Liver (tissue), 9 donors: ENCODE results near the gene JCAD. TPM values are rescaled to one million over a fixed set of nuclear protein-coding genes. Genes with fewer than 3 reads are reported as not detected.

ENCODE experiments used
- DNase-seq: peaks from one replicate; pipeline ENCODE4 v3.0.0-alpha.2; 2017; ENCODE audit warnings: low spot score
- H3K27ac ChIP-seq, 2 donors: one replicate each; pipeline ENCODE4 v1.7.0; 2013; ENCODE audit warnings: inconsistent platforms in 2 of 2, low read length in 2 of 2, control low read depth in 1 of 2, low read depth in 1 of 2, mild to moderate bottlenecking in 1 of 2
- H3K27me3 ChIP-seq, 4 donors: one replicate each; pipeline versions ENCODE4 v1.6.1 to v1.7.0; 2013; ENCODE audit warnings: low read length in 3 of 4, inconsistent platforms in 1 of 4, mild to moderate bottlenecking in 1 of 4, moderate library complexity in 1 of 4; ENCODE audit not compliant: control insufficient read depth in 4 of 4, insufficient read depth in 4 of 4
- H3K36me3 ChIP-seq, 4 donors: one replicate each; pipeline versions ENCODE4 v1.6.1 to v1.7.0; 2013; ENCODE audit warnings: low read length in 3 of 4, mild to moderate bottlenecking in 3 of 4, low read depth in 1 of 4, moderate library complexity in 1 of 4; ENCODE audit not compliant: control insufficient read depth in 4 of 4, insufficient read depth in 3 of 4
- H3K4me1 ChIP-seq, 4 donors: one replicate each; pipeline versions ENCODE4 v1.6.1 to v1.7.0; 2013; ENCODE audit warnings: low read length in 3 of 4, mild to moderate bottlenecking in 3 of 4, moderate library complexity in 1 of 4; ENCODE audit not compliant: control insufficient read depth in 4 of 4, insufficient read depth in 4 of 4
- H3K4me3 ChIP-seq, 3 donors: one replicate each; pipeline versions ENCODE4 v1.6.1 to v1.7.0; 2013; ENCODE audit warnings: low read length in 3 of 3, control low read depth in 1 of 3, low read depth in 1 of 3, mild to moderate bottlenecking in 1 of 3
- H3K9ac ChIP-seq, 2 donors: one replicate each; pipeline ENCODE4 v1.7.0; 2013; ENCODE audit warnings: low read length in 2 of 2, mild to moderate bottlenecking in 2 of 2, moderate library complexity in 2 of 2, control low read depth in 1 of 2, low read depth in 1 of 2
- H3K9me3 ChIP-seq, 4 donors: one replicate each; pipeline versions ENCODE4 v1.6.1 to v1.7.0; 2013; ENCODE audit warnings: low read length in 3 of 4; ENCODE audit not compliant: control insufficient read depth in 4 of 4
- EGR1 ChIP-seq, 2 donors: IDR thresholded peaks; 2 replicates each; pipeline ENCODE4 v1.6.1; 2016 to 2018; ENCODE audit warnings: antibody characterized with exemption in 2 of 2, low read depth in 2 of 2
- FOXA1 ChIP-seq: IDR thresholded peaks from 2 replicates; pipeline ENCODE4 v1.6.1; 2016; ENCODE audit warnings: antibody characterized with exemption
- FOXA2 ChIP-seq: IDR thresholded peaks from 2 replicates; pipeline ENCODE4 v1.6.1; 2016; ENCODE audit warnings: antibody characterized with exemption
- GABPA ChIP-seq, 2 donors: IDR thresholded peaks in 1 of 2; conservative IDR thresholded peaks in 1 of 2; 2 replicates each; pipeline ENCODE4 v1.6.1; 2016; ENCODE audit warnings: antibody characterized with exemption in 2 of 2, mild to moderate bottlenecking in 1 of 2, moderate library complexity in 1 of 2
- HNF4A ChIP-seq, 2 donors: conservative IDR thresholded peaks; 2 replicates each; pipeline ENCODE4 v1.6.1; 2016; ENCODE audit warnings: antibody characterized with exemption in 2 of 2, mild to moderate bottlenecking in 2 of 2
- HNF4G ChIP-seq: IDR thresholded peaks from 2 replicates; pipeline ENCODE4 v1.6.1; 2016; ENCODE audit warnings: antibody characterized with exemption
- JUND ChIP-seq, 2 donors: IDR thresholded peaks; 2 replicates each; pipeline ENCODE4 v1.6.1; 2016; ENCODE audit warnings: antibody characterized with exemption in 2 of 2
- NR2F2 ChIP-seq: IDR thresholded peaks from 2 replicates; pipeline ENCODE4 v1.6.1; 2016; ENCODE audit warnings: antibody characterized with exemption
- RAD21 ChIP-seq, 2 donors: IDR thresholded peaks; 2 replicates each; pipeline ENCODE4 v1.6.1; 2016; ENCODE audit warnings: antibody characterized with exemption in 2 of 2, mild to moderate bottlenecking in 2 of 2
- RXRA ChIP-seq, 2 donors: IDR thresholded peaks; 2 replicates each; pipeline ENCODE4 v1.6.1; 2017 to 2018; ENCODE audit warnings: antibody characterized with exemption in 2 of 2, mild to moderate bottlenecking in 1 of 2
- SP1 ChIP-seq: IDR thresholded peaks from 2 replicates; pipeline ENCODE4 v1.6.1; 2018; ENCODE audit warnings: antibody characterized with exemption, mild to moderate bottlenecking
- TAF1 ChIP-seq: conservative IDR thresholded peaks from 2 replicates; pipeline ENCODE4 v1.6.1; 2016; ENCODE audit warnings: antibody characterized with exemption, mild to moderate bottlenecking
- YY1 ChIP-seq: IDR thresholded peaks from 2 replicates; pipeline ENCODE4 v1.6.1; 2016; ENCODE audit warnings: antibody characterized with exemption, mild to moderate bottlenecking
- WGBS: extraction: QIAGEN DNeasy Blood & Tissue Kit; methylation state at CpG from one replicate; pipeline ENCODE4 v1.1.7; 2013; 5-methylcytosine and 5-hydroxymethylcytosine counted together
- polyA plus RNA-seq, 2 donors: library from polyadenylated mRNA; stranded (reverse) in 1 of 2; unstranded in 1 of 2; fragments of 200-250 nt in 1 of 2; fragments of >200 nt in 1 of 2; fragmentation: Nextera tagmentation in 1 of 2; extraction: Ambion mirVana in 1 of 2; gene quantifications; one replicate each; pipeline versions ENCODE4 v1.2.1 to v1.2.3, GENCODE V29; 2013 to 2015
- total RNA-seq, 2 donors: library from RNA; depleted of rRNA; stranded (reverse); fragments of >200 nt; gene quantifications; one replicate each; pipeline ENCODE4 v1.2.3, GENCODE V29; 2014
- TF ChIP-seq, protein P1 (sequence below): IDR thresholded peaks from 2 replicates; pipeline ENCODE4 v1.6.1; 2016; ENCODE audit warnings: antibody characterized with exemption
- TF ChIP-seq, protein P2 (sequence below): IDR thresholded peaks from 2 replicates; pipeline ENCODE4 v1.6.1; 2016; ENCODE audit warnings: antibody characterized with exemption, mild to moderate bottlenecking
- TF ChIP-seq, protein P3 (sequence below): fragments of 150-350 bp; IDR thresholded peaks from 2 replicates; pipeline ENCODE4 v1.5.1; 2017; ENCODE audit warnings: improper control_type of control experiment, low read depth, low read length; ENCODE audit not compliant: missing input control
- TF ChIP-seq, protein P4 (sequence below): IDR thresholded peaks from 2 replicates; pipeline ENCODE4 v1.6.1; 2016; ENCODE audit warnings: antibody characterized with exemption
- TF ChIP-seq, protein P5 (sequence below): IDR thresholded peaks from 2 replicates; pipeline ENCODE4 v1.6.1; 2016; ENCODE audit warnings: antibody characterized with exemption
- donor health status: healthy.
- donor health status: healthy.
- donor health status: healthy.
- donor health status: healthy.
- donor health status: healthy.

The JCAD gene
- total and polyA plus RNA-seq, 4 donors = 0.77 to 3.2 (median 1.1) TPM

DNA sequence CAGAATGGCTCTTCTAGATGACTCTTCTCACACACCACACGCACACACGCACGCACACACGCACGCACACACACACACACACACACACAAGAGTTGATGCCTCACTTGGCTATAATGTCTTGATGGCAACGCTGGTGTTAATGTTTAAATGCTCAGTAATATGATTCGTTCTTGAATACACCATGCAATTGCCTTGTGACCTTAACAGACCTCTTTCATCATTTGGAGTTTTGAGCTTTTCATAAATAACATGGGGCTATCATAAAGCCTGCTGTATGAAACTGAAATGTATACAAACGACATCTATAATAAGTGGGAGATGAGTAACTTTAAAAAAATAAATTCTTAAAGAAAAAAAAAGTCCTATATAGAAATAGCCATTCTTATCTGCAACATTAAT lies 8.2 kb downstream of the JCAD start:
- Histone ChIP-seq H3K27ac (no peak overlapping the region), H3K9me3 (no peaks in the 10 kb centered on the region), H3K27me3 (no peaks in the 10 kb centered on the region), H3K4me1 (no peaks in the 10 kb centered on the region), H3K4me3 (no peak overlapping the region), H3K9ac (no peak overlapping the region), H3K36me3 (no peaks in the 10 kb centered on the region)
- TF ChIP-seq, protein P1, sequence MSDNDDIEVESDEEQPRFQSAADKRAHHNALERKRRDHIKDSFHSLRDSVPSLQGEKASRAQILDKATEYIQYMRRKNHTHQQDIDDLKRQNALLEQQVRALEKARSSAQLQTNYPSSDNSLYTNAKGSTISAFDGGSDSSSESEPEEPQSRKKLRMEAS = no peak
- TF ChIP-seq GABPA (IDR thresholded peaks at IDR 0.05 in 1 of 2, conservative IDR thresholded peaks at IDR 0.05 in 1 of 2) = no peak
- TF ChIP-seq HNF4A (conservative IDR thresholded peaks at IDR 0.05) = no peak
- TF ChIP-seq FOXA2 = no peak
- no peak for TF ChIP-seq RXRA (IDR thresholded peaks at IDR 0.05)
- no peak for TF ChIP-seq YY1
- TF ChIP-seq NR2F2 = no peak
- no peak for TF ChIP-seq TAF1
- TF ChIP-seq SP1 = no peak
- TF ChIP-seq, protein P2, sequence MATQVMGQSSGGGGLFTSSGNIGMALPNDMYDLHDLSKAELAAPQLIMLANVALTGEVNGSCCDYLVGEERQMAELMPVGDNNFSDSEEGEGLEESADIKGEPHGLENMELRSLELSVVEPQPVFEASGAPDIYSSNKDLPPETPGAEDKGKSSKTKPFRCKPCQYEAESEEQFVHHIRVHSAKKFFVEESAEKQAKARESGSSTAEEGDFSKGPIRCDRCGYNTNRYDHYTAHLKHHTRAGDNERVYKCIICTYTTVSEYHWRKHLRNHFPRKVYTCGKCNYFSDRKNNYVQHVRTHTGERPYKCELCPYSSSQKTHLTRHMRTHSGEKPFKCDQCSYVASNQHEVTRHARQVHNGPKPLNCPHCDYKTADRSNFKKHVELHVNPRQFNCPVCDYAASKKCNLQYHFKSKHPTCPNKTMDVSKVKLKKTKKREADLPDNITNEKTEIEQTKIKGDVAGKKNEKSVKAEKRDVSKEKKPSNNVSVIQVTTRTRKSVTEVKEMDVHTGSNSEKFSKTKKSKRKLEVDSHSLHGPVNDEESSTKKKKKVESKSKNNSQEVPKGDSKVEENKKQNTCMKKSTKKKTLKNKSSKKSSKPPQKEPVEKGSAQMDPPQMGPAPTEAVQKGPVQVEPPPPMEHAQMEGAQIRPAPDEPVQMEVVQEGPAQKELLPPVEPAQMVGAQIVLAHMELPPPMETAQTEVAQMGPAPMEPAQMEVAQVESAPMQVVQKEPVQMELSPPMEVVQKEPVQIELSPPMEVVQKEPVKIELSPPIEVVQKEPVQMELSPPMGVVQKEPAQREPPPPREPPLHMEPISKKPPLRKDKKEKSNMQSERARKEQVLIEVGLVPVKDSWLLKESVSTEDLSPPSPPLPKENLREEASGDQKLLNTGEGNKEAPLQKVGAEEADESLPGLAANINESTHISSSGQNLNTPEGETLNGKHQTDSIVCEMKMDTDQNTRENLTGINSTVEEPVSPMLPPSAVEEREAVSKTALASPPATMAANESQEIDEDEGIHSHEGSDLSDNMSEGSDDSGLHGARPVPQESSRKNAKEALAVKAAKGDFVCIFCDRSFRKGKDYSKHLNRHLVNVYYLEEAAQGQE = no peak
- no peak for TF ChIP-seq FOXA1
- TF ChIP-seq, protein P3, sequence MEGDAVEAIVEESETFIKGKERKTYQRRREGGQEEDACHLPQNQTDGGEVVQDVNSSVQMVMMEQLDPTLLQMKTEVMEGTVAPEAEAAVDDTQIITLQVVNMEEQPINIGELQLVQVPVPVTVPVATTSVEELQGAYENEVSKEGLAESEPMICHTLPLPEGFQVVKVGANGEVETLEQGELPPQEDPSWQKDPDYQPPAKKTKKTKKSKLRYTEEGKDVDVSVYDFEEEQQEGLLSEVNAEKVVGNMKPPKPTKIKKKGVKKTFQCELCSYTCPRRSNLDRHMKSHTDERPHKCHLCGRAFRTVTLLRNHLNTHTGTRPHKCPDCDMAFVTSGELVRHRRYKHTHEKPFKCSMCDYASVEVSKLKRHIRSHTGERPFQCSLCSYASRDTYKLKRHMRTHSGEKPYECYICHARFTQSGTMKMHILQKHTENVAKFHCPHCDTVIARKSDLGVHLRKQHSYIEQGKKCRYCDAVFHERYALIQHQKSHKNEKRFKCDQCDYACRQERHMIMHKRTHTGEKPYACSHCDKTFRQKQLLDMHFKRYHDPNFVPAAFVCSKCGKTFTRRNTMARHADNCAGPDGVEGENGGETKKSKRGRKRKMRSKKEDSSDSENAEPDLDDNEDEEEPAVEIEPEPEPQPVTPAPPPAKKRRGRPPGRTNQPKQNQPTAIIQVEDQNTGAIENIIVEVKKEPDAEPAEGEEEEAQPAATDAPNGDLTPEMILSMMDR = no peak
- TF ChIP-seq, protein P4, sequence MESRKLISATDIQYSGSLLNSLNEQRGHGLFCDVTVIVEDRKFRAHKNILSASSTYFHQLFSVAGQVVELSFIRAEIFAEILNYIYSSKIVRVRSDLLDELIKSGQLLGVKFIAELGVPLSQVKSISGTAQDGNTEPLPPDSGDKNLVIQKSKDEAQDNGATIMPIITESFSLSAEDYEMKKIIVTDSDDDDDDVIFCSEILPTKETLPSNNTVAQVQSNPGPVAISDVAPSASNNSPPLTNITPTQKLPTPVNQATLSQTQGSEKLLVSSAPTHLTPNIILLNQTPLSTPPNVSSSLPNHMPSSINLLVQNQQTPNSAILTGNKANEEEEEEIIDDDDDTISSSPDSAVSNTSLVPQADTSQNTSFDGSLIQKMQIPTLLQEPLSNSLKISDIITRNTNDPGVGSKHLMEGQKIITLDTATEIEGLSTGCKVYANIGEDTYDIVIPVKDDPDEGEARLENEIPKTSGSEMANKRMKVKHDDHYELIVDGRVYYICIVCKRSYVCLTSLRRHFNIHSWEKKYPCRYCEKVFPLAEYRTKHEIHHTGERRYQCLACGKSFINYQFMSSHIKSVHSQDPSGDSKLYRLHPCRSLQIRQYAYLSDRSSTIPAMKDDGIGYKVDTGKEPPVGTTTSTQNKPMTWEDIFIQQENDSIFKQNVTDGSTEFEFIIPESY = no peak
- no peak for TF ChIP-seq JUND (IDR thresholded peaks at IDR 0.05)
- TF ChIP-seq, protein P5, sequence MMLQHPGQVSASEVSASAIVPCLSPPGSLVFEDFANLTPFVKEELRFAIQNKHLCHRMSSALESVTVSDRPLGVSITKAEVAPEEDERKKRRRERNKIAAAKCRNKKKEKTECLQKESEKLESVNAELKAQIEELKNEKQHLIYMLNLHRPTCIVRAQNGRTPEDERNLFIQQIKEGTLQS = no peak
- no peak for TF ChIP-seq EGR1 (IDR thresholded peaks at IDR 0.05; ENCODE audit: low read depth in 2 of 2)
- no peak for TF ChIP-seq HNF4G
- no peak for TF ChIP-seq RAD21 (IDR thresholded peaks at IDR 0.05)
- 62% methylated on average over 8 of the region's 8 CpGs for WGBS
- DNase-seq = no peak
